ENCODE measurements around the gene AKAP6. TPM values are rescaled to one million over a fixed set of nuclear protein-coding genes. Genes with fewer than 3 reads are reported as not detected.

Gene AKAP6
- total and polyA plus RNA-seq, 2 of the 8 experiments (the other 6 are each of a cell fraction or from before 2014, with no cell fraction given) = 0.09 to 0.89 TPM

DNA sequence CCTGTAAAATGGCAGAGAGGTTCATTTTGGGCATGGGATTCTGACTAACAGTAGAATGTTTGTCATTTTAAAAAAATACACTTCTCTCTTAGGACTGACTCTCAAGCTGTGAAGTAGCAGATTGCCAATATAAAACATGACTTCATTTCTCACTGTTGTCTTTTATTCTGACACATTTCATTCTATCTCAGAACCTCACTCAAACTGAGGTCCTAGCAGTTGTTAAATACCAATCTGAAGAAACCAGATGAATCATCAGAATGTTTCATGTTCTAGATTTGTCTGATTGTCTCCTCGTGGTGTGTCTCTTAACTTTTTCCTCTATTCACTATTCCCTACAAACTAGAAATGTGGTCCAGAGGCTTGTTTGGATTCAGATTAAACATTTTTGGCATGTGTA, 333.1 kb downstream of the AKAP6 start:
- no peak overlapping the region for H2BK12ac ChIP-seq (ENCODE audit: low read depth, low read length)
- H4K20me1 ChIP-seq (replicated peaks in 1 of 2; ENCODE audit: control insufficient read depth in 1 of 2, insufficient read depth in 2 of 2, low read length in 2 of 2) = no peaks in the 10 kb centered on the region
- no peaks in the 10 kb centered on the region for H3K79me1 ChIP-seq (ENCODE audit: low read depth, low read length)
- no peak overlapping the region for H3K27ac ChIP-seq (ENCODE audit: low read depth, low read length)
- no peaks in the 10 kb centered on the region for H3K27me3 ChIP-seq (replicated peaks in 1 of 4; ENCODE audit: control insufficient read depth in 3 of 4, extremely low read depth in 1 of 4, insufficient read depth in 3 of 4, low read length in 3 of 4)
- DNase-seq (ENCODE audit: low read depth in 1 of 2, low spot score in 2 of 2) (no peak), FAIRE-seq (no peak)
- H3K23me2 ChIP-seq (ENCODE audit: low read depth, low read length) = no peaks in the 10 kb centered on the region
- TF ChIP-seq, protein P1, sequence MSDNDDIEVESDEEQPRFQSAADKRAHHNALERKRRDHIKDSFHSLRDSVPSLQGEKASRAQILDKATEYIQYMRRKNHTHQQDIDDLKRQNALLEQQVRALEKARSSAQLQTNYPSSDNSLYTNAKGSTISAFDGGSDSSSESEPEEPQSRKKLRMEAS (IDR thresholded peaks at IDR 0.05) = no peak
- TF ChIP-seq SP4 (IDR thresholded peaks at IDR 0.05; ENCODE audit: low read length) = no peak
- no peak for TF ChIP-seq RAD21 (IDR thresholded peaks at IDR 0.05 in 1 of 2, conservative IDR thresholded peaks at IDR 0.05 in 1 of 2; ENCODE audit: low read depth in 2 of 2, low read length in 2 of 2)
- TF ChIP-seq SAP30 (IDR thresholded peaks at IDR 0.05; ENCODE audit: insufficient read depth, insufficient replicate concordance, low read length) = no peak
- no peak for TF ChIP-seq BRCA1 (IDR thresholded peaks at IDR 0.05; ENCODE audit: low read depth, low read length)
- no peak for TF ChIP-seq SIRT6 (IDR thresholded peaks at IDR 0.05; ENCODE audit: low read length)
- no peak for TF ChIP-seq MAFK (IDR thresholded peaks at IDR 0.05; ENCODE audit: low read depth, low read length)
- no peak for TF ChIP-seq NANOG (IDR thresholded peaks at IDR 0.05; ENCODE audit: insufficient read depth, low read depth, low read length, poor library complexity, severe bottlenecking)
- TF ChIP-seq EGR1 (IDR thresholded peaks at IDR 0.05; ENCODE audit: borderline replicate concordance, low read depth, low read length) = no peak
- TF ChIP-seq, protein P2, sequence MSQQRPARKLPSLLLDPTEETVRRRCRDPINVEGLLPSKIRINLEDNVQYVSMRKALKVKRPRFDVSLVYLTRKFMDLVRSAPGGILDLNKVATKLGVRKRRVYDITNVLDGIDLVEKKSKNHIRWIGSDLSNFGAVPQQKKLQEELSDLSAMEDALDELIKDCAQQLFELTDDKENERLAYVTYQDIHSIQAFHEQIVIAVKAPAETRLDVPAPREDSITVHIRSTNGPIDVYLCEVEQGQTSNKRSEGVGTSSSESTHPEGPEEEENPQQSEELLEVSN (IDR thresholded peaks at IDR 0.05) = no peak
- no peak for TF ChIP-seq TCF12 (IDR thresholded peaks at IDR 0.05; ENCODE audit: low read depth, low read length)
- TF ChIP-seq BCL11A (IDR thresholded peaks at IDR 0.05; ENCODE audit: low read depth in 2 of 2, low read length in 2 of 2) = no peak
- H3K56ac ChIP-seq (replicated peaks; ENCODE audit: insufficient read length, low read depth, low read length) = no peak overlapping the region
- H3K9ac ChIP-seq (replicated peaks in 1 of 4; ENCODE audit: extremely low read depth in 1 of 4, low read depth in 3 of 4, low read length in 3 of 4) = no peak overlapping the region
- H4K5ac ChIP-seq (ENCODE audit: insufficient read length, low read depth, low read length) = no peak overlapping the region
- no peaks in the 10 kb centered on the region for H3K36me3 ChIP-seq (ENCODE audit: control insufficient read depth in 2 of 4, insufficient read depth in 4 of 4, low read length in 3 of 4)
- H4K91ac ChIP-seq (replicated peaks; ENCODE audit: insufficient read length, low read length) = no peak overlapping the region
- no peak overlapping the region for H3K14ac ChIP-seq (ENCODE audit: insufficient read length)
- no peak overlapping the region for H3K23ac ChIP-seq (ENCODE audit: insufficient read length)
- H2BK20ac ChIP-seq (ENCODE audit: low read length) = no peak overlapping the region
- POLR2A ChIA-PET (ENCODE audit: partially characterized antibody) = no interaction called here
- no peak overlapping the region for H2AK5ac ChIP-seq (ENCODE audit: low read depth, low read length)
- H3K79me2 ChIP-seq (ENCODE audit: control insufficient read depth in 1 of 2, insufficient read depth in 2 of 2, low read length in 2 of 2) = no peaks in the 10 kb centered on the region
- 92% methylated on average over 1 of the region's 1 CpG; no CpG with 5 or more reads in 1 of the 2 experiments for WGBS, 2 experiments (ENCODE audit: extremely low coverage in 1 of 2, insufficient coverage in 1 of 2, insufficient read length in 1 of 2, insufficient replicate concordance in 2 of 2, low coverage in 1 of 2, low lambda C conversion rate in 2 of 2, missing lambda C conversion rate in 1 of 2)
- CTCF ChIA-PET (ENCODE audit: partially characterized antibody) = no interaction called here
- no peak overlapping the region for H2BK5ac ChIP-seq (ENCODE audit: low read depth, low read length)
- H3K4me1 ChIP-seq (replicated peaks in 1 of 4; ENCODE audit: control insufficient read depth in 3 of 4, insufficient read depth in 4 of 4, low read length in 3 of 4) = peaks cover 0 to 3% (median 1%) of the 10 kb centered on the region in 4 experiments; a peak in 2 of 7 replicates
- no peak overlapping the region for H3K4me2 ChIP-seq (ENCODE audit: insufficient read depth in 1 of 2, low read depth in 2 of 2, low read length in 2 of 2)
- no peak overlapping the region for H4K8ac ChIP-seq (ENCODE audit: extremely low read depth, insufficient read depth, low read length)
- H3K9me3 ChIP-seq (ENCODE audit: insufficient read depth in 2 of 2, low read depth in 1 of 2, low read length in 1 of 2) = no peaks in the 10 kb centered on the region
- H3K4ac ChIP-seq (replicated peaks; ENCODE audit: insufficient read length, low read depth, low read length) = no peak overlapping the region
- no peak overlapping the region for H3K18ac ChIP-seq (ENCODE audit: extremely low read depth, low read length)
- H2AFZ ChIP-seq (ENCODE audit: low read length) = no peak overlapping the region
- no peak overlapping the region for H3K4me3 ChIP-seq (ENCODE audit: extremely low read depth in 1 of 4, insufficient read depth in 2 of 4, low read depth in 3 of 4, low read length in 4 of 4)
- no peak overlapping the region for H2BK15ac ChIP-seq (ENCODE audit: low read length)
- no peak overlapping the region for H2BK120ac ChIP-seq (replicated peaks; ENCODE audit: low read depth, low read length)
